Measurements from ENCODE around the gene EIF2S1.

- TF ChIP-seq CTCF (IDR thresholded peaks at IDR 0.05 in 8 of 11, conservative IDR thresholded peaks at IDR 0.05 in 3 of 11) (no peak), POLR2A (IDR thresholded peaks at IDR 0.05) (no peak)
Measured at GRCh38 chr14:67360470-67361206, 510 bp downstream of the EIF2S1 start.

All from spleen (tissue), 7 donors.